ENCODE data around the gene MEI4.
"Not testable (repeated sequence)": the region's sequence is repeated elsewhere in the genome, so short reads cannot be mapped to it uniquely, and the experiment has no call there.

The MEI4 gene

DNA sequence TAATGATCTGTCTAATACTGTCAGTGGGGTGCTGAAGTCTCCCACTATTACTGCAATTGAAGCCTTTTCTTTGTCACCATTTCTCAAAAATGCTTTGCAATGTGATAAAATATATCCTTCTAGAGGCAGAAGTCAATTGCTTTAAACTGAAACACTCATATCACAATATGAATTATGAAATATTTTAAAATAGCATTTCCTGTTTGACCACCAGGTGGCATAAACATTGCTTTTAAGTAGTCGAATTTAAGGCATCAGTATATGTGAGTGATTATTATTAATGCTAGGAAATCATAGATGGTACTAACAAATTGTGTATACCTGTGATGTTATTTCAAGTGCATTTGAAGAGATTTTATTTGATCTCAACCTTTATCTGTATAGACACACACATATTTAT, 87.5 kb downstream of the MEI4 start:
- Mint-ChIP-seq H3K4me1 (ENCODE audit: low read depth) (no peaks in the 10 kb centered on the region), H3K36me3 (no peaks in the 10 kb centered on the region), H3K9me3 (ENCODE audit: low read depth) (no peaks in the 10 kb centered on the region), H3K27me3 (no peaks in the 10 kb centered on the region), H3K27ac (no peak overlapping the region), H3K4me3 (no peak overlapping the region)

DNA sequence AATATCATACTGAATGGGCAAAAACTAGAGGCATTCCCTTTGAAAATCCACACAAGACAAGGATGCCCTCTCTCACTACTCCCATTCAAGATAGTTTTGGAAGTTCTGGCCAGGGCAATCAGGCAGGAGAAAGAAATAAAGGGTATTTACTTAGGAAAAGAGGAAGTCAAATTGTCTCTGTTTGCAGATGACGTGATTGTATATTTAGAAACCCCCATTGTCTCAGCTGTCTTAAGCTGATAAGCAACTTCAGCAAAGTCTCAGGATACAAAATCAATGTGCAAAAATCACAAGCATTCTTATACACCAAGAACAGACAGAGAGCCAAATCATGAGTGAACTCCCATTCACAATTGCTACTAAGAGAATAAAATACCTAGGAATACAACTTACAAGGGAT, 99.3 kb downstream of the MEI4 start:
- H3K36me3 Mint-ChIP-seq; H3K9me3 Mint-ChIP-seq (ENCODE audit: low read depth); H3K27me3 Mint-ChIP-seq; H3K27ac Mint-ChIP-seq; H3K4me3 Mint-ChIP-seq; H3K4me1 Mint-ChIP-seq (ENCODE audit: low read depth): not testable (repeated sequence)

DNA sequence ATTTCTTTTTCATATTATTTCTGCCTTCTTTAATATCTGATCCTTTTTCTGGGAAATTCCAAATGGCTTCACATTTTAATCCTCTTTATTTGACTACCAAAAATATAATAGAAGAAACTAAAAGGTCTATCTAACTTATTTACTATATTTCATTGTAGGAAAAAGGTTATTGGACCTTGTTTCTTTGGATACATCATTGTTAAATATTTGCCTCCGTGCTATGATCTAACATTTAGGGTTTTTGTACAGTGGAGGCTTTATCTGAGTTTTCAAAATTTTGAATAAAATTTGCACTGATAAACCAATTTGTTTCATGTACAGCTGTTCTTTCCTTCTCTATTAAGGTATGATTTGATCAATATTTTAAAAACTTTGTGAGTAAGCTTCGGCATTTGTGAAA, 109.5 kb downstream of the MEI4 start:
- peaks cover 4% of the 10 kb centered on the region for H3K9me3 Mint-ChIP-seq (ENCODE audit: low read depth)
- no peak overlapping the region for H3K4me3 Mint-ChIP-seq
- H3K27ac Mint-ChIP-seq: no peak overlapping the region
- no peaks in the 10 kb centered on the region for H3K4me1 Mint-ChIP-seq (ENCODE audit: low read depth)
- no peaks in the 10 kb centered on the region for H3K27me3 Mint-ChIP-seq
- H3K36me3 Mint-ChIP-seq: no peaks in the 10 kb centered on the region

DNA sequence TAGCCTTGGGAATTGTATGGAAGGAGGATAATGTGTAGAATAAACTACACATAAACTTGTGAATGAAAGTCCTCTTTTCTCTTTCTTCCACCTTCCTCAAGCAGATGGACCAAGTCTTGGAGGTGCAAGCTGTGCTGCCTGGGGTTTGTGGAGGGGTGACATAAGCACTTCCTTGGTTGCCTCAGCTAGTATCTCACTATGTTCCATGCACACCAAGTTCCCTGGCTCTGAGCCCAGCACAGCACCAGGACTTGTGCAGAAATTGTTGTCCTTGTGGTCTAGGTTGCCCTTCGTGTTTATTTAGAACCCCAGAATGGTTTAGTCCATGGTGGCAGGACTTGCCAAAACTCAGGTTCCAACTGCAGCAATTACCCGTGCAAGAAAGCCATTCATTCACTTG, 110.3 kb downstream of the MEI4 start:
- Mint-ChIP-seq H3K4me1 (ENCODE audit: low read depth) (no peaks in the 10 kb centered on the region), H3K9me3 (ENCODE audit: low read depth) (peaks cover 4% of the 10 kb centered on the region), H3K27ac (no peak overlapping the region), H3K27me3 (no peaks in the 10 kb centered on the region), H3K36me3 (no peaks in the 10 kb centered on the region), H3K4me3 (no peak overlapping the region)

DNA sequence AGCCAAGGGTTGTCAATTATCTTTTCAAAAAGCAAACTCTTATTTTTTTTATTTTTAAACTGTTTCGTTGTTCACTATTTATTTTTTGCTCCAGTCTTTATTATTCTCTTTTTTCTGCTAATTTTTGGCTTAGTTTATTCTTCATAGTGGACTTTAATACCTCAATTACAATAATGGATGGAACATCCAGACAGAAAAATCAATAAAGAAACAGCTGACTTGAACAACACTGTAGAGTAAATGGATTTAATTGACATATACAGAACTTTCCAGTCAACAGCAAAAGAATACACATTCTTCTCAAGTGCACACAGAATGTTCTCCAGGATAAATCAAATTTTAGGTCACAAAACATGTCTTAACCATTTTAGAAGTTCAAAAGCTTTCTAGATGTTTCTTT, 111.5 kb downstream of the MEI4 start:
- H3K4me3 Mint-ChIP-seq: no peak overlapping the region
- H3K4me1 Mint-ChIP-seq (ENCODE audit: low read depth): no peaks in the 10 kb centered on the region
- no peak overlapping the region for H3K27ac Mint-ChIP-seq
- no peaks in the 10 kb centered on the region for H3K27me3 Mint-ChIP-seq
- H3K36me3 Mint-ChIP-seq: no peaks in the 10 kb centered on the region
- H3K9me3 Mint-ChIP-seq (ENCODE audit: low read depth): peaks cover 4% of the 10 kb centered on the region

DNA sequence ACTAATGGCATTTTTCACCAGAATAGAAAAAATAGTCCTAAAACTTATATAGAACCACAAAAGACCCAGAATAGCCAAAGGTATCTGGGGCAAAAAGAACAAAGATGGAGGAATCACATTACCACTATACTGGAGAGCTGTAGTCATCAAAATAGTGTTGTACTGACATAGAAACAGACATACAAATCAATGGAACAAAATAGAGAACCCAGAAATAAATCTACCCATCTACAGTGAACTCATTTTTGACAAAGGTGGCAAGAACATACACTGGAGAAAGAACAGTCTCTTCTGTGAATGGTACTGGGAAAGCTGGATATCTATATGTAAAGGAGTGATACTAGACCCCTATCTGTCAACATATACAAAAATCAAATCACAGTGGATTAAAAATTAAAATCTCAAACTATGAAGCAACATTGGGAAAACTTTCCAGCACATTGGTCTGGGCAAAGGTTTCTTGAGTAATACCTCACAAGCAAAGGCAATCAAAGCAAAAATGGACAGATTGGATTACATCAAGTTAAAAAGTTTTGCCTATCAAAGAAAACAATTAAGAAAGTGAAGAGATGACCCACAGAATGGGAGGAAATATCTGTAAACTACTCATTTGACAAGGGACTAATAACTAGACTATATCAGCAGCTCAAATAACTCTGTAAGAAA, 120.5 kb downstream of the MEI4 start:
- H3K27me3 Mint-ChIP-seq: no peaks in the 10 kb centered on the region
- no peak overlapping the region for H3K4me3 Mint-ChIP-seq
- peaks cover 22% of the 10 kb centered on the region for H3K9me3 Mint-ChIP-seq (ENCODE audit: low read depth)
- H3K36me3 Mint-ChIP-seq: no peaks in the 10 kb centered on the region
- no peaks in the 10 kb centered on the region for H3K4me1 Mint-ChIP-seq (ENCODE audit: low read depth)
- no peak overlapping the region for H3K27ac Mint-ChIP-seq

DNA sequence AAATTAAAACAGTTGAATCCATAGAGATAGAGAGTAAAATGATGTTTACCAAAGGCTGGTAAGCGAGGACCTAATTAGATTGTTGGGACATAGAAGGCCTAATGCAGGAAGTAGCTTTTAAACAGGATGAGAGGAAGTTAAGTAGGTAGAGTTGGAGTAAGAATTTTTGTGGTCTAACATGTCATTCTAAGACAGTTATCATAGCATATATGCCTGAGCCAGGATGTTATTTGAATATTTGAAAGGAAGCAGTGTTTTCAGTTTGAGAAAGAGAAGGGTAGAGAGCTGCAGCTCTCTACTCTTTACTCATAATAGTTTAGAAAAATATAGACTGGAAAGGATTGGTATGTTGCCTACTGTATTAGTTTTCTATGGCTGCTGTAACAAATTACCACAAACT, 121.6 kb downstream of the MEI4 start:
- H3K4me1 Mint-ChIP-seq (ENCODE audit: low read depth): no peaks in the 10 kb centered on the region
- H3K27me3 Mint-ChIP-seq: no peaks in the 10 kb centered on the region
- no peaks in the 10 kb centered on the region for H3K36me3 Mint-ChIP-seq
- peaks cover 22% of the 10 kb centered on the region for H3K9me3 Mint-ChIP-seq (ENCODE audit: low read depth)
- no peak overlapping the region for H3K27ac Mint-ChIP-seq
- H3K4me3 Mint-ChIP-seq: no peak overlapping the region

DNA sequence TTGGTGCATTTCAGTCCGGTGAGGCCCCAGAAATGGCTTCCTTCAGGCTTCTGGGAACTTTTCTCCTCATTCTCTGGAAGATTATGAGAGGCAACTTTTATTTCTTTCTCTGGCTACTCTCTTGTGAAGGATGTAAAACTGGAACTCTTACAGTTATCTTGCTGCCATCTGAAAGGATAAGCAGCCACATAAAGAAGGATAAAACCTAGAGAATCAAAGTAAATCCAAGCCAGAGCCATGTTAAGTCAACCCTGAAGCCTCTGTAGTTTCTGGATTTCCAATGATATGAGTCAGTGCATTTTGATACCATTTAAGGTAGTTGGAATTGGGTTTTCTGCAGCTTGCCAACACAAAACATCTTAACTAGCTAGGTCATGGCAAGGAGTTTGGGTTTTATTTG, 123.6 kb downstream of the MEI4 start:
- H3K4me3 Mint-ChIP-seq: no peak overlapping the region
- peaks cover 22% of the 10 kb centered on the region for H3K9me3 Mint-ChIP-seq (ENCODE audit: low read depth)
- H3K27ac Mint-ChIP-seq: no peak overlapping the region
- H3K27me3 Mint-ChIP-seq: no peaks in the 10 kb centered on the region
- H3K36me3 Mint-ChIP-seq: no peaks in the 10 kb centered on the region
- H3K4me1 Mint-ChIP-seq (ENCODE audit: low read depth): no peaks in the 10 kb centered on the region

DNA sequence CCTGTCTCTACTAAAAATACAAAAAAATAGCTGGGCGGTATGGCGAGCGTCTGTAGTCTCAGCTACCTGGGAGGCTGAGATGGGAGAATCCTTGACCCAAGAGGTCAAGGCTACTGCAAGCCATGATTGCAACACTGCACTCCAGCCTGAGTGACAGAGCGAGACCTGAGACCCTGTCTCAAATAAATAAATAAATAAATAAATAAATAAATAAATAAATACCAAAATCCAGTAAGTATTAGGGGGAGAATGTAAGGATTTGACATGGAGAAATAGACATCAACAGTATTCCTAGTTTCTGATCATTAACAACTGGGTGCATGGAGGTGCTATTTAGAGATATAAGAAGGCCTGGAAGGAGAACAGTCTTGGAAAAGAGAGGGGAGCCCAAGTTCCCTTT, 125.7 kb downstream of the MEI4 start:
- peaks cover 14% of the 10 kb centered on the region for H3K9me3 Mint-ChIP-seq (ENCODE audit: low read depth)
- no peak overlapping the region for H3K27ac Mint-ChIP-seq
- H3K36me3 Mint-ChIP-seq: no peaks in the 10 kb centered on the region
- H3K27me3 Mint-ChIP-seq: no peaks in the 10 kb centered on the region
- H3K4me3 Mint-ChIP-seq: no peak overlapping the region
- no peaks in the 10 kb centered on the region for H3K4me1 Mint-ChIP-seq (ENCODE audit: low read depth)

DNA sequence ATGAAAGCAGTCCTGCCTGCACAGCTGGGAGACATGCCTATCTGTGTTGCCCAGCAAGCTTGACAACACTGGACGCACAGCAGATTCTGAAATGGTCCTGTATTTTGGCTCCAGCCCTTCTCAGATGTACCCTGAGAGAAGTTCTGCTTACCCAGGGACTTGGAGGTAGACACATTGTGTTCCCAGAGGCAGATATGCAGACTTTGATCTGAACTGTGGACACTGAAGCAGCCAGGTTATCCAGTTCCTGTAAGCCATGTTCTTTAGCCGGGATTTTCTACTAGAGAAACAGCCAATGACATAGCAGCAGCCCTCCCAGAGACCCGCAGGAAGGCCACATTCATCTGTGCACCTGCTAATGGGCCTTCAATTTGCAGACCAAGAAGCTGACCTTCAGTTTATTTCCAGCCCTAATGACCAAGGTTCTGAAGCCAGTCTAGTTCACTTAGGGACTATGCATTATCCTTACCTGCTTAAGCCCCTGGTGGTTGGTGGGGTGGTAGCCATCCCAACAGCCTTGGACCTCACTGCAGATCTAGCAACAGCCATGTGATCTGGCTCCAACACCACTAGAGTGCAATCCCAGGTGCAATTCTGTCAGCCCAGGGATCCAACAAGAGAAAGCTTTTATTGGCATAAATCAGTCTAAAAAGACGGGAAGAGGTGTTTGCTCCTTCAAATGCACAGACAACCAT, 134.2 kb downstream of the MEI4 start:
- H3K27me3 Mint-ChIP-seq: no peaks in the 10 kb centered on the region
- no peaks in the 10 kb centered on the region for H3K4me1 Mint-ChIP-seq (ENCODE audit: low read depth)
- no peaks in the 10 kb centered on the region for H3K36me3 Mint-ChIP-seq
- no peak overlapping the region for H3K4me3 Mint-ChIP-seq
- H3K27ac Mint-ChIP-seq: no peak overlapping the region
- H3K9me3 Mint-ChIP-seq (ENCODE audit: low read depth): peaks cover 3% of the 10 kb centered on the region

DNA sequence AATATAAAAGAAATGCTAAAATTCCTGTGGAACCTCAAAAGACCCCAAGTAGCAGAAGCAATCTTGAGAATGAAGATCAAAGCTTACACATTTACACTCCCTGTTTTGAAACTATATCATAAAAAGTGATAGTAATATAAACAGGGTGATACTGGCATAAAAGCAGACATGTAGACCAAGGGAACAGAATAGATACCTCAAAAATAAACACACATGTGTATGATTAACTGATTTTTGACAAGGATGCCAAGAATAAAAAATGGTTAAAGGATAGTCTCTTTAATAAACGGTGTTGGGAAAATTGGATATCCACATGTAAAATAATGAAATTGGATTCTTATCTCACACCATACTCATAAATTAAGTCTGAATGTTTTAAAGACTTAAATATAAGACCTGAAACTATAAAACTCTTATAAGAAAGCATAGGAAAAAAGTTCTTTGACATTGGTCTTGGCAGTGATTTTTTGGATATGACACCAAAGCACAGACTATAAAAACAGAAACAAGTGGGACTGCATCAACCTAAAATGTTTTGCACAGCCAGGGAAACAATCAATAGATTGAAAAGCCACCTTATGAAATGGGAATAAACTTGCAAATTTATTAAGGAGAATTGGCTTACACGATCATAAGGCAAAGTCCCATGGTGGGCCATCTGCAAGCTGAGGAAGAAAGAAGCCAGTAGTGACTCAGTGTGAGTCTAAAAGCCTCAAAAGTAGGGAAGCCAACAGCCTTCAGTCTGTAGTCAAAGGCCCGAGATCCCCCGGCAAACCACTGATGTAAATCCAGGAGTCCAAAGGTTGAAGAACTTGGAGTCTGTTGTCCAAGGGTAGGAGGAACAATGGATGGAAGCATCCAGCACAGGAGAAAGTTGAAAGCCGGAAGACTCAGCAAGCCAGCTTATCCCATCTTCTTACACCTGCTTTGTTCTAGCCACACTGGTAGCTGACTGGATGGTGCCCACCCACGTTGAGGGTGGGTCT, 144.3 kb downstream of the MEI4 start:
- H3K4me3 Mint-ChIP-seq: no peak overlapping the region
- no peaks in the 10 kb centered on the region for H3K27me3 Mint-ChIP-seq
- no peaks in the 10 kb centered on the region for H3K4me1 Mint-ChIP-seq (ENCODE audit: low read depth)
- no peak overlapping the region for H3K27ac Mint-ChIP-seq
- H3K9me3 Mint-ChIP-seq (ENCODE audit: low read depth): peaks cover 29% of the 10 kb centered on the region
- no peaks in the 10 kb centered on the region for H3K36me3 Mint-ChIP-seq

DNA sequence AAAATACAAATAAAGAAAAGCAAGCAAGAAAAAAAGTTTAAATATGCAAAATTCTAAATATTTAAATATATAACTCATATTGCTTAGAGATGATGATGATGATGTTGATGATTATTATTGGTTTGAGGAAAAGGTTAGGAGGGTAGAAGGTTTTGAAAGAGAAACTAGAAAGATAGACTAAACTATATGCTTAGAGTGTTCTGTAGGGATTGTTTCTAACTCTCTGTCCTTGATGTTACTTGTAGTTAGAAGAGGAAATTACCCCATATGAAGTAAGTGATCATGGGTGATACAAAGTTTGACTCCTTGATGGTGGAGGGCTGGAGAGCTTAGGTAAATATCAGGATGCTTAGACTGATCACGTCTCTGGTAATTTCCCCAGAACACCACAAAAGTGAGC, 159.5 kb downstream of the MEI4 start:
- no peaks in the 10 kb centered on the region for H3K9me3 Mint-ChIP-seq (ENCODE audit: low read depth)
- H3K4me3 Mint-ChIP-seq: no peak overlapping the region
- H3K4me1 Mint-ChIP-seq (ENCODE audit: low read depth): no peaks in the 10 kb centered on the region
- H3K36me3 Mint-ChIP-seq: no peaks in the 10 kb centered on the region
- H3K27ac Mint-ChIP-seq: no peak overlapping the region
- no peaks in the 10 kb centered on the region for H3K27me3 Mint-ChIP-seq

DNA sequence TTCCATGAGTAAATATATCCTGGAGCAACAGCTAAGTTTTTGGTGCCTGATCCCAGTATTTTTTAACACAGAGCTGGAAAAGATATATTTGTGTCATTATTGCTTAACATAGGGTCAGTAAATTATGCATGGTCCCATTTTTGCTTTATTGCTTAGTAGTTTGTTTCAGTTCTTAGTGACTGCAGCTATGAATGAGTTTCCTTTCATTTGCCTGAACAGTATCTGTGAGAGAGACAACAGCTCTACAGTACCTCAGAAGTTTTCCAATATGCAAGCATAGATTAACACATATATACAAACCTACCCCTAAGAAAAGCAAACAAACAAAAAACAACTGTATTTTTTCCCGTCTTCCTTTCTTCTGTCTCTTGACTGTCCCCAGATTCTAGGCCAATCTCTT, 160.3 kb downstream of the MEI4 start:
- Mint-ChIP-seq H3K9me3 (ENCODE audit: low read depth) (no peaks in the 10 kb centered on the region), H3K36me3 (no peaks in the 10 kb centered on the region)

DNA sequence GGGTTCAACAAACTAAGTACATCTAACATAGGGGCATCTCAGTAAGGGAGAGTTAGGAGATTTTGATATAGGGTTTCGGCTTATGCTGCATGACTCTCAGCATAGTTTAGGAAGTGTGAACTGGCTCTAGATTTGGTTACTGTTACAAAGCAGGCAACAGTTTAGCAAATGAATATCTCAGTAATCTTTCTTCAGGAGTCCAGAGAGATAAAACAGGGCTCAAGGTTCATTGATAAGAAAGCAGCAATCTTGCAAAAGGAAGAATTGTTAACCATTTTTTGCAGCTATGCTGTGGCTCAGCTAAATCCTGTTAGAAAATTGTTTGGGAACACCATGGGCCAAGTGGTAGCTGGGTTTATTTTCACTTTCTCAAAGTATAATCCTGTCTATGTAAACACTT, 161.3 kb downstream of the MEI4 start:
- H3K4me1 Mint-ChIP-seq (ENCODE audit: low read depth): no peaks in the 10 kb centered on the region
- no peaks in the 10 kb centered on the region for H3K27me3 Mint-ChIP-seq
- no peaks in the 10 kb centered on the region for H3K9me3 Mint-ChIP-seq (ENCODE audit: low read depth)
- no peak overlapping the region for H3K4me3 Mint-ChIP-seq
- no peak overlapping the region for H3K27ac Mint-ChIP-seq
- H3K36me3 Mint-ChIP-seq: no peaks in the 10 kb centered on the region

More for the DNA sequence above, 160.3 kb downstream of the MEI4 start:
- Mint-ChIP-seq H3K27ac (no peak overlapping the region), H3K27me3 (no peaks in the 10 kb centered on the region), H3K4me1 (ENCODE audit: low read depth) (no peaks in the 10 kb centered on the region), H3K4me3 (no peak overlapping the region)

DNA sequence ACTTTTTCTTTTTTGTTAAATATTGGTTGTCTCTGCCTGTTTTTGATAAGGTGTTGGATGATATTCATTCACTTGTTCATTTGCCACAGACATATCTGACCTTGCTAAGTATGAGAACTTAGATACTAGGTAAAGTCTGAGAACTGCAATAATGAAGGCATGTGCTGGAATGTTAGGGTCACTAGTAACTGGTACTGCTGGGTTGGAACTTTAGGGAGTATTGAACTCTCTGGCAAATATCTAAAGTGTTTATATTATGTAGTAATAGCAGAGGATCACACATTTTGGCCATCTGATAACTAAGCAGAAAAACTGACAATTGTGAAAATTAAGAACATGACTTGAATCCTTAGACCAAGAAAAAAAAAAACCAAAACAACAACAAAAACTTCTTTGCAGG, 162.7 kb downstream of the MEI4 start:
- Mint-ChIP-seq H3K27me3 (no peaks in the 10 kb centered on the region), H3K4me1 (ENCODE audit: low read depth) (no peaks in the 10 kb centered on the region), H3K27ac (no peak overlapping the region), H3K36me3 (no peaks in the 10 kb centered on the region), H3K4me3 (no peak overlapping the region), H3K9me3 (ENCODE audit: low read depth) (no peaks in the 10 kb centered on the region)

All from activated naive CD8-positive, alpha-beta T cell (primary cell).